GM21381 (cell line): ENCODE measurements around the gene KDM3A.

Source experiments
- ATAC-seq: cut with Tn5 transposase; IDR thresholded peaks from one replicate; pipeline ENCODE4 v1.9.1; 2021; ENCODE audit warnings: mild to moderate bottlenecking, moderate library complexity; ENCODE audit not compliant: unreplicated experiment

KDM3A gene

GRCh38 chr2:86513948-86514660, 72.9 kb downstream of the KDM3A start:
- ATAC-seq = no peak

GRCh38 chr2:86518481-86518880, 77.3 kb downstream of the KDM3A start:
- ATAC-seq = no peak

GRCh38 chr2:86519349-86519748, 78.2 kb downstream of the KDM3A start:
- no peak for ATAC-seq

GRCh38 chr2:86520153-86520552, 79.0 kb downstream of the KDM3A start:
- ATAC-seq = no peak

GRCh38 chr2:86521922-86522321, 80.8 kb downstream of the KDM3A start:
- ATAC-seq = no peak

- ATAC-seq = no peak
Measured at GRCh38 chr2:86522711-86523110, 81.5 kb downstream of the KDM3A start.

GRCh38 chr2:86523491-86523890, 82.3 kb downstream of the KDM3A start:
- ATAC-seq = no peak

- ATAC-seq = no peak
Measured at GRCh38 chr2:86525421-86526340, 84.5 kb downstream of the KDM3A start.

- no peak for ATAC-seq
Measured at GRCh38 chr2:86533589-86533988, 92.4 kb downstream of the KDM3A start.

- no peak for ATAC-seq
Measured at GRCh38 chr2:86541334-86541733, 100.2 kb downstream of the KDM3A start.
